IMR-90 (cell line): ENCODE data around the gene TMEM235. TPM values are rescaled to one million over a fixed set of nuclear protein-coding genes. Genes with fewer than 3 reads are reported as not detected.

ENCODE experiments used
- ATAC-seq: fragments of 200-7000 bp; cut with Tn5 transposase; 2 replicates; pipeline ENCODE4 v1.9.1; 2020; ENCODE audit warnings: low read depth, mild to moderate bottlenecking, moderate library complexity
- BruUV-seq: library from RNA; stranded (reverse); fragments of 400-500 nt; replicated peaks from 2 replicates; lab custom pipeline; 2021; lab: Mats Ljungman, UMichigan
- CTCF ChIA-PET: fragments of 300-600 bp; formaldehyde crosslinking; extraction: SDS; loops from one replicate; lab custom pipeline; 2021; ENCODE audit warnings: antibody characterized with exemption; lab: Yijun Ruan, JAX
- POLR2A ChIA-PET: fragments of 300-600 bp; sonication (Branson Sonifier 250); formaldehyde crosslinking; loops from one replicate; lab custom pipeline; 2022; ENCODE audit warnings: antibody characterized with exemption; ENCODE audit not compliant: unreplicated experiment; lab: Charles Lee
- DNase-seq: peaks from one replicate; pipeline ENCODE4 v3.0.0; 2013
- H2AFZ ChIP-seq: replicated peaks from 2 replicates; pipeline ENCODE3; 2013; ENCODE audit warnings: low read length, mild to moderate bottlenecking; ENCODE audit not compliant: poor library complexity
- H2AK5ac ChIP-seq: 2 replicates; pipeline ENCODE4 v1.6.1; 2013; ENCODE audit warnings: low read depth, low read length, inconsistent platforms
- H2AK9ac ChIP-seq: replicated peaks from 2 replicates; pipeline ENCODE3; 2013; ENCODE audit warnings: mild to moderate bottlenecking, low read depth, low read length, moderate library complexity; ENCODE audit not compliant: poor library complexity
- H2BK120ac ChIP-seq: 2 replicates; pipeline ENCODE4 v1.6.1; 2013; ENCODE audit warnings: low read depth, low read length, inconsistent platforms
- H2BK15ac ChIP-seq: 3 replicates; pipeline ENCODE4 v1.6.1; 2013; ENCODE audit warnings: low read depth, low read length, inconsistent platforms
- H2BK20ac ChIP-seq: 2 replicates; pipeline ENCODE4 v1.6.1; 2013; ENCODE audit warnings: low read depth, mild to moderate bottlenecking, inconsistent platforms, low read length, moderate library complexity
- H2BK5ac ChIP-seq: 2 replicates; pipeline ENCODE4 v1.6.1; 2013; ENCODE audit warnings: mild to moderate bottlenecking, low read depth, low read length, inconsistent platforms; ENCODE audit not compliant: poor library complexity, severe bottlenecking
- H3K14ac ChIP-seq: replicated peaks from 2 replicates; pipeline ENCODE4 v1.6.1; 2013; ENCODE audit warnings: low read depth, low read length, inconsistent platforms
- H3K18ac ChIP-seq: 2 replicates; pipeline ENCODE4 v1.6.1; 2013; ENCODE audit warnings: low read depth, low read length, control low read depth
- H3K23ac ChIP-seq: 2 replicates; pipeline ENCODE4 v1.6.1; 2013; ENCODE audit warnings: low read depth, low read length, inconsistent platforms
- H3K27ac ChIP-seq: 2 replicates; pipeline ENCODE4 v1.5.1; 2013; ENCODE audit warnings: mild to moderate bottlenecking, control low read depth, low read length; ENCODE audit not compliant: insufficient read depth
- H3K27me3 ChIP-seq: 2 replicates; pipeline ENCODE4 v1.6.1; 2013; ENCODE audit warnings: low read length; ENCODE audit not compliant: control insufficient read depth, insufficient read depth
- H3K36me3 ChIP-seq: 2 replicates; pipeline ENCODE4 v1.6.1; 2013; ENCODE audit warnings: low read length, mixed read lengths; ENCODE audit not compliant: control insufficient read depth, insufficient read depth
- H3K4ac ChIP-seq: 2 replicates; pipeline ENCODE4 v1.6.1; 2013; ENCODE audit warnings: low read depth, low read length, inconsistent platforms
- H3K4me1 ChIP-seq: 2 replicates; pipeline ENCODE4 v1.6.1; 2013; ENCODE audit warnings: low read length, mixed read lengths; ENCODE audit not compliant: control insufficient read depth, insufficient read depth
- H3K4me2 ChIP-seq: 2 replicates; pipeline ENCODE4 v1.6.1; 2013; ENCODE audit warnings: low read depth, mild to moderate bottlenecking, control low read depth, low read length, moderate library complexity
- H3K4me3 ChIP-seq: 2 replicates; pipeline ENCODE4 v1.5.1; 2013; ENCODE audit warnings: low read depth, mild to moderate bottlenecking, control low read depth, low read length, moderate library complexity; ENCODE audit not compliant: insufficient read depth
- H3K56ac ChIP-seq: 2 replicates; pipeline ENCODE4 v1.6.1; 2013; ENCODE audit warnings: low read length, inconsistent platforms; ENCODE audit not compliant: insufficient read depth; ENCODE audit errors: extremely low read depth
- H3K79me1 ChIP-seq, 2 experiments: 2 replicates each; pipeline ENCODE4 v1.6.1; 2013; ENCODE audit warnings: low read length in 2 of 2, inconsistent platforms in 1 of 2, low read depth in 1 of 2
- H3K9ac ChIP-seq: 2 replicates; pipeline ENCODE4 v1.6.1; 2013; ENCODE audit warnings: low read depth, low read length, control low read depth
- H3K9me1 ChIP-seq: 2 replicates; pipeline ENCODE4 v1.6.1; 2013; ENCODE audit warnings: low read length, inconsistent platforms; ENCODE audit not compliant: insufficient read depth
- H3K9me3 ChIP-seq: 2 replicates; pipeline ENCODE4 v1.6.1; 2013; ENCODE audit warnings: low read length; ENCODE audit not compliant: control insufficient read depth, insufficient read depth
- H4K20me1 ChIP-seq: 2 replicates; pipeline ENCODE4 v1.6.1; 2013; ENCODE audit warnings: low read length, inconsistent platforms; ENCODE audit not compliant: insufficient read depth
- H4K5ac ChIP-seq: 2 replicates; pipeline ENCODE4 v1.6.1; 2013; ENCODE audit warnings: mild to moderate bottlenecking, low read depth, low read length, control low read depth
- H4K8ac ChIP-seq, 2 experiments: 2 replicates each; pipeline ENCODE4 v1.6.1; 2013; ENCODE audit warnings: low read depth in 2 of 2, low read length in 2 of 2, control low read depth in 1 of 2, inconsistent platforms in 1 of 2
- H4K91ac ChIP-seq: 2 replicates; pipeline ENCODE4 v1.6.1; 2013; ENCODE audit warnings: low read depth, low read length, inconsistent platforms; ENCODE audit not compliant: insufficient read depth
- CHD1 ChIP-seq: IDR thresholded peaks from 2 replicates; pipeline ENCODE4 v1.6.1; 2012; ENCODE audit warnings: low read depth, low read length, improper control_type of control experiment
- CTCF ChIP-seq: conservative IDR thresholded peaks from 2 replicates; pipeline ENCODE4 v1.5.1; 2012; ENCODE audit warnings: mild to moderate bottlenecking, low read depth, low read length, improper control_type of control experiment
- ELK1 ChIP-seq: fragments of 150-350 bp; IDR thresholded peaks from 2 replicates; pipeline ENCODE4 v1.6.1; 2016; ENCODE audit warnings: low read depth, mild to moderate bottlenecking, low read length, moderate library complexity, borderline replicate concordance
- FOS ChIP-seq: fragments of 150-350 bp; IDR thresholded peaks from 2 replicates; pipeline ENCODE4 v1.6.1; 2016; ENCODE audit warnings: low read depth, low read length
- MAFK ChIP-seq: IDR thresholded peaks from 2 replicates; pipeline ENCODE4 v1.6.1; 2012; ENCODE audit warnings: low read depth, low read length, improper control_type of control experiment
- MAZ ChIP-seq: IDR thresholded peaks from 2 replicates; pipeline ENCODE4 v1.6.1; 2012; ENCODE audit warnings: low read depth, mild to moderate bottlenecking, low read length, improper control_type of control experiment, moderate library complexity, borderline replicate concordance
- NFE2L2 ChIP-seq: fragments of 150-350 bp; IDR thresholded peaks from 2 replicates; pipeline ENCODE4 v1.6.1; 2016; ENCODE audit warnings: low read depth, mild to moderate bottlenecking, low read length
- POLR2A ChIP-seq: IDR thresholded peaks from 2 replicates; pipeline ENCODE4 v1.6.1; 2012; ENCODE audit warnings: mild to moderate bottlenecking, low read depth, low read length
- RAD21 ChIP-seq: IDR thresholded peaks from 2 replicates; pipeline ENCODE4 v1.6.1; 2012; ENCODE audit warnings: low read length, improper control_type of control experiment
- RCOR1 ChIP-seq: IDR thresholded peaks from 2 replicates; pipeline ENCODE4 v1.6.1; 2012; ENCODE audit warnings: mild to moderate bottlenecking, low read length, improper control_type of control experiment; ENCODE audit not compliant: insufficient replicate concordance
- RFX5 ChIP-seq: IDR thresholded peaks from 2 replicates; pipeline ENCODE4 v1.8.0; 2012; ENCODE audit warnings: low read depth, mild to moderate bottlenecking, low read length, moderate library complexity
- SMC3 ChIP-seq: fragments of 150-350 bp; IDR thresholded peaks from 2 replicates; pipeline ENCODE4 v1.6.1; 2016; ENCODE audit warnings: low read depth, mild to moderate bottlenecking, antibody characterized with exemption, low read length, moderate library complexity
- USF2 ChIP-seq: fragments of 150-350 bp; IDR thresholded peaks from 2 replicates; pipeline ENCODE4 v1.6.1; 2017; ENCODE audit warnings: mild to moderate bottlenecking, antibody characterized with exemption, low read length, low read depth
- WGBS, 2 experiments: methylation state at CpG; one replicate each; pipeline versions ENCODE4 v1.1.5 to v1.1.7; 2013; ENCODE audit warnings: missing lambda C conversion rate in 2 of 2; ENCODE audit not compliant: insufficient read length in 1 of 2; ENCODE audit errors: extremely low coverage in 2 of 2; 5-methylcytosine and 5-hydroxymethylcytosine counted together
- dilution Hi-C: fragments of 300-500 bp; cut with HindIII; formaldehyde crosslinking; loops from one replicate; pipeline ENCODE4 v1.14.3; 2018; ENCODE audit warnings: low sequenced_read_pairs; ENCODE audit not compliant: unreplicated experiment
- in situ Hi-C: fragments of 300-500 bp; cut with MboI; formaldehyde crosslinking; loops from 3 replicates; pipeline ENCODE4 v1.14.3; 2019; ENCODE audit warnings: low sequenced_read_pairs, inconsistent platforms, mixed read lengths
- intact Hi-C: fragments of 100-400 bp; cut with micrococcal nuclease; formaldehyde crosslinking; loops from 2 replicates; pipeline ENCODE4 v1.10.0; 2022
- polyA plus RNA-seq, 3 experiments: library from polyadenylated mRNA; depleted of rRNA; stranded (reverse); fragments of >200 nt; gene quantifications; 2 replicates each; pipeline ENCODE4 v1.2.3, GENCODE V29; 2012; ENCODE audit warnings: low replicate concordance in 1 of 3
- total RNA-seq: library from RNA; depleted of rRNA; stranded (reverse); fragments of >200 nt; gene quantifications from 2 replicates; pipeline ENCODE4 v1.2.3, GENCODE V29; 2012

The TMEM235 gene
- total and polyA plus RNA-seq, 2 of the 4 experiments (the other 2 are of a cell fraction), result not detected

GRCh38 chr17:78249818-78250806 lies 18.7 kb downstream of the TMEM235 start:
- Histone ChIP-seq H4K8ac (no peak overlapping the region), H4K5ac (no peak overlapping the region), H3K4ac (no peak overlapping the region), H2AK5ac (no peak overlapping the region; the same call in 1 of the 2 replicates), H3K9me1 (0 out of 2 replicates have a peak, but pooled peaks cover 2% of the 10 kb centered on the region), H4K20me1 (no peaks in the 10 kb centered on the region), H3K79me1 (peaks cover 0 to 4% of the 10 kb centered on the region in 2 experiments; a peak in 1 of 4 replicates), H4K91ac (no peak overlapping the region), H2AFZ (peak overlapping the region; percentile 70), H2AK9ac (no peak overlapping the region), H2BK20ac (no peak overlapping the region), H3K4me1 (peaks cover 6% of the 10 kb centered on the region), H3K36me3 (no peaks in the 10 kb centered on the region), H3K4me2 (no peak overlapping the region), H2BK5ac (no peak overlapping the region), H3K9me3 (no peaks in the 10 kb centered on the region), H3K4me3 (no peak overlapping the region), H3K18ac (no peak overlapping the region), H3K27me3 (peaks cover 3% of the 10 kb centered on the region; the same call in 1 of the 2 replicates), H3K27ac (no peak overlapping the region), H2BK15ac (no peak overlapping the region), H2BK120ac (no peak overlapping the region), H3K23ac (no peak overlapping the region), H3K56ac (no peak overlapping the region), H3K9ac (no peak overlapping the region), H3K14ac (no peak overlapping the region)
- ChIA-PET CTCF (interaction anchor here (0.5 to 1.0 kb wide), 5 partner anchors 12 to 173 kb away, joined by 3 read pairs; no protein-coding TSS in a partner anchor), POLR2A (no interaction called here)
- dilution Hi-C loops, result no loop called here
- intact Hi-C loops, result loop anchor here (2.0 to 10.0 kb wide), 2 partner anchors 111 to 455 kb away; partner anchors contain the start of gene SOCS3
- WGBS, 2 experiments, result 62% methylated on average over 11 of the region's 20 CpGs; no CpG with 5 or more reads in 1 of the 2 experiments
- ATAC-seq (no peak), DNase-seq (no peak)
- no TSS peak for BruUV-seq
- in situ Hi-C loops, result loop anchor here (10.0 kb wide), 1 partner anchor 135 kb away; no protein-coding TSS in a partner anchor
- no peak for TF ChIP-seq RAD21
- TF ChIP-seq MAZ, result no peak
- no peak for TF ChIP-seq ELK1
- no peak for TF ChIP-seq RCOR1
- TF ChIP-seq SMC3, result no peak
- TF ChIP-seq CTCF, result no peak
- no peak for TF ChIP-seq NFE2L2
- no peak for TF ChIP-seq POLR2A
- TF ChIP-seq MAFK, result no peak
- TF ChIP-seq FOS, result no peak
- no peak for TF ChIP-seq CHD1
- no peak for TF ChIP-seq RFX5
- no peak for TF ChIP-seq USF2
